GM19035 (cell line): ENCODE data around the gene GPR183.

Experiments used
- ATAC-seq: cut with Tn5 transposase; IDR thresholded peaks from one replicate; pipeline ENCODE4 v1.9.1; 2021; ENCODE audit not compliant: unreplicated experiment

Gene GPR183

GRCh38 chr13:99307247-99307646, at the start of gene GPR183:
TSS of gene GPR183 (minus strand) at chr13:99307399. CDS start at chr13:99296145, 11,254 bp downstream.
- ATAC-seq = peak; percentile 61

- peak; percentile 51 for ATAC-seq
Observed at GRCh38 chr13:99356262-99357091, 49.3 kb upstream of the GPR183 start.

DNA sequence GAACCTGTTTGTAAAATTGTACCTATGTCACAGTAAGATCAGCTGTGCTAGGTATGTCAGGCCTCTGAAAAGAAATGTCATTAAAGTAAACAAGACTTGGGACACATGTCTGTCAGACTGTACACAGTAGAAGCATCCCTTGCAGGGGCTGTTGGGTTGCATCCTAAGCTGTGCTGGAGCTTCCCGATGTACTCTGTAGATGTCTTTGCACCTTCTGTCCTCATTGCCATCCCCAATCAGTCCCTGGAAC, 48.7 kb upstream of the GPR183 start:
- ATAC-seq = no peak

DNA sequence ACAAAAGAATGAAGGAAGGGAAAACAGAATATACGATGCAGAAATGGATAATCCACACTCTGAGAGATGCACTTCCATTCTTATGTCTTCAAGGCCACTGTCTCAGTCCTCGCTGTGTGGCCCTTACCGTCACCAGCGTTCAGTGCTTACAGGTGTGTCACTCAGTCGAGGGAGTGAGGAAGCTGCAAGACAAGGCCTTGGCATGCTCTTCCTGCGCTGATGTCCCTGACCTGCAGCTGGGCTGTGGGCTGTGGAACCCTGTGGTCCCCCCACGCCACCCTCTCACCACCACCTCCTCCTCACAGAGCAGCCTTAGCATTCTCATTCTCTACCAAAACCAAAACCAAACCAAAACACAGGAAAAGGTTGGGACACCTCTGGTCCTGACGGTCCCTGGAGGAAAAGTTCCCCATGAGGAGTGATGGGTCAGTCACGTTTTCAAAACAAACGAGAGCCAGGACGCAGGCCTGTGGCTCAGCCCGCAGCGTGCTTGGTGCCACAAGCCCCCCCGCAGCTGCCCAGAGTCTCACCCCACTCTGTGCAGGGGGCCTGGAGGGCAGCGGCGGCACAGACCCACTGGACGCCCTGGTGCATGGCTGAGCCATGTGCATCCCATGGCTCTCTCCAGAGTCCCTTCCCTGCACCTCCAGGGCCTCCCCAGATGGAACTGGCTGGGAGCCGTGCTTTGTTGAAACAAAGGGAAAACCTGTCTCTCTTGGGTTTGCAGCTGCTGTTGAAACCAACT, 48.2 kb upstream of the GPR183 start:
- ATAC-seq = no peak

DNA sequence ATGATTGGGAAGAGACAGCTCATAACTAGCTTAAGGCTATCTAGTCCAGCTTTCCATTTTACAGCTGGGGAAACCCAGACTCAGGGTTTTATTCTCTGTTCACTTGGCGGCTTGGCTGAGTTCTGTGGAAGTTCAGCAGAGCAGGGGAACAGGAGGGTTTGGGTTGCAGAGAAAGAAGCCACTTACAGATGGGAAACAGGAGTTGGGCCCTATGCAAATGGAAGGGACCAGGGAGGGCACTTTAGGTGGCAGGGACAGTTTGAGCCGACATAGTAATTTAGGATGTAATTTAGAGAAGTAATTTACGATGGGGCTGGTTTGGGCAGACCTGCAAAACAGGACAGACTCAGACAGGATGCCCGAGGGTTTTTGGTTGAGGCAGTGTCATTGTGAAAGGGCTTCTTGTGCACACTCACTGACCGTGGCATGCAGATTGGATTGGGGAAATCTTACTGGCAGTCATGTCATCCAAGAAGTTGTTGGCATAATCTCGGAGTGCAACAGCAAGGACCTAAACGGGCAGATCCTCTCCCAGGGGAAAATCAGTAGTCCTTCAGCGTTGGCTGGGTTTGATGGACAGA, 47.3 kb upstream of the GPR183 start:
- ATAC-seq = no peak

- no peak for ATAC-seq
Observed at GRCh38 chr13:99353836-99354235, 46.6 kb upstream of the GPR183 start.

DNA sequence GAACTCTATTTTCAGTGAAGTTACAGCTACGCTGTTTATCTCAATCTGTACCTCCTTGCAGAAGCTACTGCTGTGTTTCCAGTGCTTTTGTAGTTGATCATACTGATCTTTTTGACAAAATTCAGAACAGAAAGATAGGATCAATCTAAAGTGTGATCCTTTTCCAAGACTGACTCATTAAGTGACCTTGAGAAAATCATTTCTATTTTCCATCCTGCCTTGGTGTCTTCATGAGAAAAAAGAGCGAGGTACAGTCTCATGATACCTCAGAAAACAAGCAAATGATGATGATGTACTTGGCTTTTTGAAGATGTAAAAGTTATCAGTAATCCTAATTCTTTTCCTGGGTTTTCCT, 46.0 kb upstream of the GPR183 start:
- ATAC-seq = no peak

DNA sequence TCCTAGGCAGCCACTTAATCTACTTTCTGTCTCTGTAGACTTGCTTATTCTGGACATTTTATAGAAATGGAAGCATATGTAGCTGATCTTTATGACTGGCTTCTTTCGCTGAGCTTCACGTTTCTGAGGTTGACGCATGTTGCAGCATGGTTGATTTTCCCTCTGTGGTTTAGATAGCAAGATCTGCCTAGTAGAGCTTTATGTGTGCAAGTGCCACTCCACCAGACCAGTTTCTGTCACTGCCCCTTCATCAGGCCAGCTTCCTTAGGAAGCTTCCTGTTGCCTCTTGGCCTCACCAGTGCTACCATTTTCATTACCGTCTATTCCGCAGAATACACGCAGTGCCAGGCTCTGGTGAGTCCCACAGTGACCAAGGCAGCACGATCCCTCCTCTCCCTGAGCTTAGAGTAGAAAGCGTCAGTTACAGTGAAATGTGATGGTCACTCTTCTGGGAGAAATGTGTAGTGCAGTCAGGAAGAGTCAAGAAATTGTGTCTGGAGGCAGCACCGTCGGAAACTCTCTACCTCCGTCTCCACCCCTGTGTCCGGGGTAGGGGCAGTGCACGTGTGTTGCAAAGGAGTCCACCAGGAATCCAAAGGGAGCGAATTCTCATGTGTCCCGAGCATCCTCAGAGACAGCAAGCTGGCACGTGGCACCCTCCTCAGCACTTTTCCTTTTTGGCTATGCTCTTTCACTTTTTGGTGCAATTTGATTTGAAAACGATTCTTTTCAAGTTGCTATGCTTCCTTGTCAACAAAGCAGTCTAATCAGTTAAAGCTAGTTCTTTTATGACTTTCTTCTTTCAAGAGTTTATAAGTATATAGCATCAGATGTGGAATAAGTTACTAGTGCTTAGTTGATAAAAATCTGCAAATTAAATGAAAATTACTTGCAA, 45.4 kb upstream of the GPR183 start:
- ATAC-seq = no peak

GRCh38 chr13:99351772-99352171, 44.6 kb upstream of the GPR183 start:
- no peak for ATAC-seq

DNA sequence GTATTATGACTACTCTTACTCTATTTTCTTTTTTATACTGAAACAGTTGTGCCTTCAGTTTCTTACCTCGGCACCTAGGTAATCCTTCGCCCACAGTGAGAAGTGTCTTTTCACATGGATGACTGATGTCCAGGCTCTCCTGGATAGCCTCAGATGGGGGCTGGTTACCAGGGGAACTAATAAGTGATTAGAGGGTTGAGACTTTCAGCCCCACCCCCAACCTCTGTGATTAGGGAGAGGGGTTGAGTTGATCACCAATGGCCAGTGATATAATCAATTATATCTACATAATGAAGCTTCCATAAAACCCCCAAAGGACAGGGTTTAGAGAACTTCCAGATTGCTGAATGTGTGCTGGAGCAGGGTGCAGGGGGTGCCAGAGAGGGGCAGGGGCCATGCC, 43.0 kb upstream of the GPR183 start:
- ATAC-seq = no peak

GRCh38 chr13:99347911-99348451, 40.8 kb upstream of the GPR183 start:
- peak; percentile 66 for ATAC-seq

DNA sequence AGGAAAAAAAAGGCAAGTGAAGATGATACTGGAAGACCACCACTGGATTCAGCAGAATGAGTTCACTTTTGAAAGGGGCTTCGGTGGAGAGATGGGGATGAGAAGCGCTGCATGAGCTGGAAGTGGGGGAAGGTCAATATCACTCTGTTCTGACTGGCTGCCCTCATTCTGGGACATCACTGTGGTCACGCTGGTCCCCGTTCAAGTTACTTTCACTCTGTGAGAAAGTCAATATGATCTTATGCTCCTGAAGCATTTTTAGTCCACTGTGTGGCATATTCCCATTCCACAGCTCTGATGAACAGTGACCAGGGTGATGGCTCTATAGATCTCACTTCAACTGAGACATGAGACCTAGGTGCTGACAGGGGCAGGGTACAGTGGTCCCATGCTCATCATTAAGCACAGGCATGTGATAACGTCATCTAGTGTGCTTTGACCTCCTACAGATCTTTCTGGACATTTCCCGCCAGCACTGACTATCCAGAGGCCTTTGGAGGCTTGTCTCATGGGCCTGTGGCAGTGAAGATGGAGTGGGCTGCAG, 40.2 kb upstream of the GPR183 start:
- ATAC-seq = peak; percentile 41

GRCh38 chr13:99346335-99347042, 39.3 kb upstream of the GPR183 start:
- ATAC-seq = no peak

DNA sequence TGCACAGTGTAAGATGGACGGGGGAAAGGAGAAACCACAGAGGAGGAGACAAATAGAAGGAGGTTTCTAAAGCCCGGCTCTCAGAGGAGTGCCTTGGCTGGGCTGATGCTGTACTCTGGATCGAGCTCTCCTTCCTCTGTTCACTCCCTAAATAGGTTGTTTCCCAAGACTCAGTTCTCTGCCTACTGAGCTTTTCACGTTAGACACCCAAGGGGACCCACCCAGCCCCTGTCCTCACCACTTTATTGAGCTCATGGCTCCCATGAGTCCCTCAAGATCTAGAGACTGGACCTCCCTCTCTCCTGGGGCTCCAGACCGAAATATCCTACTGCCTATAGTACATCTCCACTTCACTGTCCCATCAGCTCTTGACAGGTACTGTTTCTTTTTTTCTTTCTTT, 38.1 kb upstream of the GPR183 start:
- no peak for ATAC-seq

DNA sequence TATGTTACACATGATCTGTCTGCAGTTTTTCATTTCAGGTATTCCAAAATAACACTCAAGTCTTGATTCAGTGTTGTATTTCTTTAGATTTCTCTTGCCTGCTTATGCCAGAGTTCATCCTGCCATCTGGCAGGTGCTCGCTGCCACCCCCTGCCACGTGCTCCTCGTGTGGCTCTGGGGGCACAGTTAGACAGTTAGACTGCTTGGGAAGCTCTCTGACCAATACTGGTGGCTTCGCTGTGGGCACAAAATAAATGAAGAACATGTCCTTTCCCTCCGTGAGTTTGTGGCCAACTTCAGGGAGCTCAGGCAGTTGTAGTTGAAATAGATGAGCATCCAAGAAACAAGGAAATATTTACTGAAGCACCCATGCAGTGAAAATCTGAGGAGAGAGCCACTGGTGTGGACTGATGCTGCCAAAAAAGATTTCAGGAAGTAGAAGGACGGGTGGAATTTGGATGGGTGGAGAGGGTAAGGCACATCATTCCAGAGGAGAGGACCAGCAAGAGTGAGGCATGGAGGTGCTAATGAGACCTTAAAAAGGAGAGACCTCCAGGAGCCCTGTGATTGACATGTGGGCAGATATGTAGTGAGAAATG, 37.5 kb upstream of the GPR183 start:
- no peak for ATAC-seq

DNA sequence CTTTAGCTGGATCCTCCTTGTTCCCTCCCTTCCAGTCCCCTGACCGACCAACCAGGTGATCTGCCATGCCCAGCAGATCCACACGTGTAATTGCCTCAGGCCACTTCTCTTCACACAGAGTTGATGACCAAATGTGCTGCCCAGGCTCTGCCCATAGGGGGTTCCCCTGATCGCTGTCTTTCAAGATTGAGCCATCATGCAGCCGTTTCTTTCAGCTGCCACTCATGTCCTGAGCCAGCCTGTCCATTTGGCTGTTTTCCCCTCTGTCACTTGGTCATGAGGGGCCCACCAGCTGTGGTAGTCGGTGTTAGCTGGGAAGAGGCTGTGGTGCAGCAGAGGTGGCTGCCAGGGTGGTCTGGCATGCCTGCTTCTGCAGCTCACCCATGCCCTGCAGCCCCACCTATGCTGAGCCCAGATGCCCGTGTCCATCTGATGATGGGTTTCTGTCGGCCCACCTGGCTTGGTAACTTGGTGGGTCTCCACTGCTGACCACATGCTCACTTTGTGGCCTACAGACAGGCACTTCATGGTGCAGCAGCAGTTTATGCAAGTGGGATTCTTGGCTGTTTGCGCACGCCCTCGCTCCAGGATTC, 35.6 kb upstream of the GPR183 start:
- ATAC-seq = no peak

GRCh38 chr13:99341969-99342722, 34.9 kb upstream of the GPR183 start:
- no peak for ATAC-seq

- no peak for ATAC-seq
Observed at GRCh38 chr13:99340638-99341037, 33.4 kb upstream of the GPR183 start.
